ENCODE data around the gene ARHGAP19.

GRCh38 chr10:97228130-97228774 lies 64.2 kb downstream of the ARHGAP19 start:
- no peak for TF ChIP-seq CTCF (IDR thresholded peaks at IDR 0.05)
- no peak for TF ChIP-seq POLR2A (IDR thresholded peaks at IDR 0.05; ENCODE audit: low read depth)

Measured in esophagus muscularis mucosa (tissue), 3 donors.